Fibroblast of skin of abdomen (primary cell): ENCODE measurements around the gene PLEKHA7.

Experiments
- DNase-seq: peaks from one replicate; pipeline ENCODE4 v3.0.0-alpha.2; 2013

PLEKHA7 gene

DNA sequence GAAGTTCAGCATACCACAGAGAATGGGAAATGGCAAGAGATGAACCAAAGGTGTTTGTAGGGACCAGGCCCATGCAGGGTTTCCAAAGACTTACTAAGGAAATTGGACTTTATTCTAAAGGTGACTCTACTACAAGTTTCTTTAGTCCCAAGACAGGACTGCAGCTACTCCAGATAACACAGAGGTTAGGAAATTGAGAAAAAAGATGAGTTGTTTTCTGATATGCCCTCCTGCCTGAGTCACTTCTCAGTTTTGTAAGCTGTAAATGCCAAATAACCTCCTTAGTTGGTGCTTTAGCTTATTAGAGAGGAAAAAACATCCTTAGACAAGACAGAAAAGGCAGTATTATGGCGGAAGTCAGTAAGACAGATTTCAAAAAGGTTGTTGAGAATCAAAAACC lies 179.8 kb downstream of the PLEKHA7 start:
- no peak for DNase-seq

DNA sequence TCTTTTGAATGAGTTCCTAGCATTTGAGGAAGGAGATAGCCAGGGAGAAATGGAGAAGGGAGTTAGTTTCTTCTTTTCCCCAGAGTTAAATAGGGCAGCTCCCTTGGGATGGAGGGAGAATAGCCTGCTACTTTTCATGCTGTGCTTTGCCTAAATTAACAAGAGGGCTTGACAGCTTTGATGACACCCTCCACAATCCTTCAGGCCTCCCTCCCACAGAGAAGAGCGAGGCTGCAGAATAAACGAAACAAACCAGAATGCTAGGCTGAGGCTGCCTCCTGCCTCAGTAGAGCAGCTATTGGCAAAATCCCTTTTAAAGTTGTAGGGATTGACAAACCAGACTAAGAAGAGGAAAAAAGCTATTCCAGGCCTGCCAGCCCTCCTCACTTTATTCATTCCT lies 181.2 kb downstream of the PLEKHA7 start:
- DNase-seq, result no peak

DNA sequence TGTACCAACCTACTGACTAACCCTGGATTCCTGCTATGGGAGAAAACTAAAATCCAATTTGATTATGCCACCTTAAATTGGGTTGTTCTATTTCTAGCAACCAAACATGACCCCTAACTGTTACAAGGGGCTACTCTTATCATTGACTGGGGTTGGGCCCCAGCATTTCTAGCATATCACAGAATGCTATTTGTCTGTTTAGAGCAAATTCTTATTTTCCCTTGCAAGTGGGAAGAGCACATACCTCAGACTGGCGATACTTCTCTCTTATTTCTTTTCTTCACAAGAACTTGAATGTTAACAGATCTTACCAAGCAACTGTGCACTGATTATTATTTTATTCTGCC lies 182.0 kb downstream of the PLEKHA7 start:
- no peak for DNase-seq

GRCh38 chr11:16831316-16832192 lies 182.7 kb downstream of the PLEKHA7 start:
- DNase-seq, result no peak

GRCh38 chr11:16827139-16827538 lies 187.1 kb downstream of the PLEKHA7 start:
- no peak for DNase-seq

GRCh38 chr11:16825968-16826367 lies 188.2 kb downstream of the PLEKHA7 start:
- DNase-seq, result no peak

DNA sequence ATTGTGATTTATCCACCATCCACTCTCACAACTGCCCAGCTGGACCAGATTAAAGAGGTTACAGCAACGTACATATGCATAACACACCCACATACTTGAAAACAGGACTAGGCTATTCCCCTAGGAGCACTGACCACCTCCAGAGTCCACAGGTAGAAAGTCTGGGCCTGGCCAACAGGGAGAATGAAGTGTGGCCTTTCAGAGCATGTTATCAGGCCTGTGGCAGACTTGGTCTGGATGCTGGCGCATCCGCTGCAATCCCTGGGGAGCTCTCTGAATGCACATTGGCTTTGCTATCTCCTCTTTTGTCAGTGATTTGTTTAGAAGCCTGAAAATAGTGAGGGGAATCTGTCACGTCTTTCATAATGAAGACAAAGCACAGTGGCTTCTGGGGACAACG lies 189.1 kb downstream of the PLEKHA7 start:
- no peak for DNase-seq

GRCh38 chr11:16820324-16821092 lies 193.7 kb downstream of the PLEKHA7 start:
- peak; percentile 67 for DNase-seq

- DNase-seq, result no peak
Observed at GRCh38 chr11:16818284-16818683, 195.9 kb downstream of the PLEKHA7 start.

DNA sequence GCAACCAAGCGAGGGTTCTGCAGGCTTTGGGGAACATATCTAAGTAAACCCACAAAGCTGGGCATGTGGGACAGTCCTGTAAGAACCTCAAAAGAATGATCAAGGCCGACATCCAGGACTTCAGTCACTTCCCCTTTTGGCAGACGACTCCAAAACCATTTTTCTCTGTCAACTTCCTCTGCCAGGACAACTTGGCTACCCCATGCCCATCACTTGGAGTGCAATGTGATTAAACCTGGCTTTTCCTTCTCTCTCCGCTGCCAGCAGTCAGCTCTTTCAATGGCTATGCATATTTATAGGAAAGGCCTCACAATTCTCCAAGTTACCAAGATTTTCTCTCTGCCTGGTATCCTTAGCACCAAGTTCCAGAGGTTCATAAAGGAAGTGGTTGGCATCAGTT lies 196.9 kb downstream of the PLEKHA7 start:
- no peak for DNase-seq

DNA sequence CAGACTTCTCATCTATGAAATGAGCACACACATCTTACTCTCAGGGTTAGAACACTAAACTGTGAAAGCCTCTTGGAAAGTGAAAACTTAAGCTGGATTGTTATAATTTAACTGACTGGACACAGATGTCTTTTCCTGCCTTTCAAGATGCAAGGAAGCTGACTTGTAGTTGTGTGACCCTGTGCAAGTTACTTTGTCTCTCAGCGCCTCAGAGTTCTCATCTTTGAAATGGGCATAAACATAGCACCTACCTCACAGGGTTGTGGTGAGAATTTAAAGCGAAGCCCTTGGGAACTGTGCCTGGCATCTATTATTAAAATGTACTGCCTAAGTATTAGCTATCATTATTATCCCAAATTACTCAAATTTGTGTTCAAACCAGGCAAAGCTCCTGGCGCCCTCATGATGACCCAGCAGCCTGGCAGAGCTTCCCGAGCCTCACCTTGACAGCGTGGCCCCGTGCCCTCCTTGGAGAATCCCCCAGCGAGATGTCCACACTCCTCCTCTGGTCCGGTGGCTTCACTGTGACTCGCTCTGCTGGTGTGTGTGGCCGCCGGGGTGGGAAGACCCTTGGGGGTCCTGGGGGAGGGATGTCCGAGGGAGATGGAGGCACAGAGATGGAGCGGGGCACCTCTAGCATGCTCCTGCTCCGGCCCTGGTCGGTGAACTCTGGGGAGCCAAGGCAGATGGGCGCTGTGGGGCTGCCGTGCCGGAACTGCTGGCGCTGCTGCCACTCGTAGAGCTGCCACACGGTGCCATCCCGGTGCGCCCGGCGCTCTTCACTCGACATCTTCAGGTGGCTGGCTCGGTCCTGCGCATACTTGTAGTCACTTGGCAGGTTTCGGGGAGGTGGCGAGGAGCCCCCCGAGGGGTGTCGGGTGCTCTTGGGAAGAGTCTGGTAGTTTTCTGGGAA lies 197.6 kb downstream of the PLEKHA7 start:
- DNase-seq, result no peak

- peak; percentile 10 for DNase-seq
Observed at GRCh38 chr11:16815047-16815767, 199.0 kb downstream of the PLEKHA7 start.

DNA sequence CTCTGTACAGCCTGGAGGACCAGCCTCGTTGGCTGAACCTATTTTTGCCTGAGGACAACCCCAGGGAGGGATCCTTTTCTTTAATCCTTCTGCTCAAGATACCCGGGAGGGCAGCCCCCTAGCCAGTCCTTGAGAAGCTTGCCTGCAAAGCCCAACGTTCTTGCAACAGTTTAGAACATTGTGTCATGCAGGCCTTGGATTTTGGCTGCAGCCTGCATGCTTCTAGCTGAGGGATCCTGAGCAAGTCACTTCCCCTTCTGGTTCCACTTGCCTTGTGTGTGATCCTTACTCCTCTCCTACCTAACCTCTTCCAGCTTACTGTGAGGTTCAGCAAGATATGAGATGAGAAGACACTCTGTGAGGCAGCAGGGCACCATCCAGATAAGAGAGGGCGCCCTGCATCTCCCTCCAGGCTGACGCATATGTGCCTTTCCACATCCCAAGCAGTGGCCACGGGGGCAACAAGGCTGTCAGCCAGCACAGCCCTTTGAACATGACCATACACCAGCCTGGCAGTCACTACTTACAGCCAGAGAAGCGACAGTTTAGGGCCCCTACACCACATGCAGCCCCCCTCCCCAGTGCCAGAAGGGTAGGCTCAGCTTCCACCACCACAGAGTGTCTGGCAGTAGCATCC lies 199.7 kb downstream of the PLEKHA7 start:
- no peak for DNase-seq

DNA sequence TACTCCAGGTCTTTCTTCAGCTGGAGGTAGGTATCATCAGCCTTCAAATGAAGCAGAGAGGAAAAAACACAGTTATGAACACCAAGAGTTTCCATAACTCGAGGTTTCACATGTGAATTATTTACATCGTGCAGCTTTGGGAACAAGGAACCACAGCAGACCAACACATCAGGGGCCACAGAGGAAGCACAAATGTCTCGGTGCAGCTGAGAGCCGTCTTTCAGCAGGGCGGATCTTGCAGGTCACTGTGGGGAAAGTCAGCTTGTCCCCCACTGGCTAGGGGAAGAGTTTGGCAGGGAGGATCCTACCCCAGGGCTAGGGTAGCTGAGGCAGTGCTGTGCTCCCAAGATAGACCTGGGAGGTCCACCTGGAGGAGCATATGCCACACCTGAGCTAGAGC lies 201.1 kb downstream of the PLEKHA7 start:
- no peak for DNase-seq

DNA sequence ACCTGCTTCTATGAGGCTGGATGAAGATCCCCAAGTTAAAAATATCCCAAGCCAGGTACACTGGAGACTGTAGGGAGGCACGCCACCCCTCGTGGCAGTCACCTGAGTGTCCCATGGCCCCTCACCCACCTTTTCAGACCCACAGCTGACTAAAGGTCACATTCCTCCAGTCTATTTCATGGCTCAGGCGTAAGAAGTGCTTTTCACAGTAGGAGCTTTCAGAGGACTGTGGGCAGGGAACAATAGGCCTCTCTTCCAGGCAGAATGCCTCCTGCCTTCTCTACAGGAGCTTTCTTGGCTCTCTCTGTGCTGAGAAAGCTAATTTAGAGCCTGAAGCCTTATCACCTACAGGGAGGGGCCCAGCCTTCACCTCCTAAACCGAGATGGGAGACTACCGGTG lies 201.9 kb downstream of the PLEKHA7 start:
- no peak for DNase-seq

GRCh38 chr11:16811136-16812020 lies 202.8 kb downstream of the PLEKHA7 start:
- no peak for DNase-seq

DNA sequence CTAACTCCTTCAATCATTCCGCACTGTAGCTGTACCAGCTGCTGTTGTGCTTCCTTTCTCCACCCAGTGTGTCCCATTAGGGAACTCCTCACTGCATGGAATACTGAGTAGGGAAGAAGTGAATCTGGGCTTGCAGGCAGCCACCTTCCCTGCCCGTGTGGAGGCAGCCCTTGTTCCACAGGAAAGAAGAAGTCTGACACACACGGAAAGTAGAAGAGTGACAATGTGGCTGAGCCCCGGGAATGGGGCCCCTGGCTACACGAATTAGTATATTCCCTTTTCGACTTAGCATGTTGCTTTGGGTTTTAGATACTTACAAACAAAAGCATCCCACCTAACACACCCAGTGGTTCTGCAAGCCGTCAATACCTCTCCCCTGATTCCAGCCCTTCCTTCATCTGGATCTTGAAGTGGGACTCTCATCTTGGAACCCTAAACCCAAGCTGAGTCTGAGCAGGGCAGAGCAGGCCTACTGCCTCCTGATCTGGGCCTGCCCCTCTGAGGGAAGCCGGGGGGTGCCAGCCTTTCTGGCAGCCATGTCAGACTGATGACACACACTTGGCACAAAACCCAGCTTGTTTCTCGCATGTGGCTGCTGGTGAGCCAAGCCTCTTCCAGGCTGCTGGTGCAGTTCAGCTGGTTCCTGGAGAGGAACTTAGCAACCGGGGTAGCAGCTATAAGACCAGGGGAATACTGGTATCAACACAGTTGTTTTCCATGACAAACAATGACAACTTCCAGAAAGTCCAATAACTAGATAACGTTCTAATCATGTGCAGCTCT lies 204.1 kb downstream of the PLEKHA7 start:
- DNase-seq, result peak; percentile 29

DNA sequence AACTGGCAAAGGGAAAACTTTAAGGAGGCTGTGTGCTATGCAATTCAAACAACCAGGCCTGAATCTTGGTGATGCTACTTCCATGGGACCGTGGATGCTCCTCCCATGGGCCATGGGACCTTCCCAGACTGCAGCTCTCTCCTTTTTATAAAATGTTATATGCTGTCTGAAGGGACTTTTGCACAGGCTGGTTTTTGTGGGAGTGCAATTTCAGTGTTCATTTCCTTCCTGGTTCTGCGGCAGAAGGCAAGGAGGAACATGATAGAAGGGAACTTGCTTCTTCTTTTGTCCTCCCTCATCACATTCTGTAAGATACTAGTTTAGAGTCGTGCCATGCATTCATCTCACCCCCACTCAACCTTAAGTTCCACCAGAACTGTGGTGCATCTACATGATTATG lies 206.9 kb downstream of the PLEKHA7 start:
- no peak for DNase-seq

GRCh38 chr11:16806791-16807190 lies 207.4 kb downstream of the PLEKHA7 start:
- no peak for DNase-seq

DNA sequence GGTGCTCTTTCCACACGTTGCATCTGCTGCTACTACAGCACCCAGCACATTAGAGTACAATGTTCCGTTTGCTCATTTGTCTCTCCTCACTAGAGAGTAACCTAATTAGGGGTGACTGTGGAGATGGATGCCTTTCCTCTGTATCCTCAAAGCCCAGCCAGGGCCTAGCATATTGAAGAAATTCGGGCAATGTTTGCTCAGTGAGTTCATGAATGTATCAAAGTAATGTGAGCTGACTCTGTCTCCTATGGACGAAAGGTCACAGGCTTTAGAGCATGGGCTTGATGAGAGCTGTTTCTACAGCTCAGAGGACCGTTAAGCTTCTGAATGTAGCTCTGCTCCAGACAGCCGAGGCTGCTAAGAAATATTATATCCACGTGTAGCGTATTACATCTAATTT lies 208.3 kb downstream of the PLEKHA7 start:
- DNase-seq, result no peak
